SK-N-SH (cell line): ENCODE data around the gene TMEM163. TPM values are rescaled to one million over a fixed set of nuclear protein-coding genes. Genes with fewer than 3 reads are reported as not detected.

Experiments
- CTCF ChIA-PET: fragments of 300-600, 350-600 bp; formaldehyde crosslinking; extraction: SDS; loops from one replicate; lab custom pipeline; 2021; lab: Yijun Ruan, JAX
- POLR2A ChIA-PET: fragments of 350-600 bp; sonication (Branson Sonifier 250); formaldehyde crosslinking; extraction: SDS; loops from one replicate; lab custom pipeline; 2020; ENCODE audit warnings: antibody characterized with exemption, inconsistent platforms; lab: Yijun Ruan, JAX
- DNase-seq: peaks from one replicate; pipeline ENCODE4 v3.0.0; 2012
- H2AFZ ChIP-seq: fragments of 200-600 bp; sonication (generic); 2 replicates; pipeline ENCODE4 v1.8.1; 2016; ENCODE audit warnings: antibody characterized with exemption, mild to moderate bottlenecking, low read depth
- H3F3A ChIP-seq: fragments of 200-600 bp; sonication (generic); replicated peaks from 2 replicates; pipeline ENCODE3; 2016; ENCODE audit warnings: antibody characterized with exemption, mild to moderate bottlenecking; ENCODE audit not compliant: insufficient read depth
- H3K27ac ChIP-seq, 2 experiments: fragments of 200-500 bp in 1 of 2; fragments of 200-600 bp in 1 of 2; sonication (Bioruptor generic) in 1 of 2; sonication (generic), shearing (Covaris generic) in 1 of 2; 2 replicates each; pipeline versions ENCODE4 v1.5.1 to v1.6.1; 2014 to 2016; ENCODE audit warnings: low read depth in 2 of 2, inconsistent platforms in 1 of 2, low read length in 1 of 2, mild to moderate bottlenecking in 1 of 2, mixed read lengths in 1 of 2
- H3K27me3 ChIP-seq: fragments of 200-600 bp; sonication (generic), shearing (Covaris generic); 2 replicates; pipeline ENCODE4 v1.6.1; 2016; ENCODE audit warnings: mixed run types; ENCODE audit not compliant: insufficient read depth
- H3K36me3 ChIP-seq, 2 experiments: fragments of 200-500 bp in 1 of 2; fragments of 200-600 bp in 1 of 2; sonication (Bioruptor generic) in 1 of 2; sonication (generic) in 1 of 2; replicated peaks in 1 of 2; 2 replicates each; pipeline versions ENCODE3 to v1.5.1; 2014 to 2016; ENCODE audit warnings: low read length in 1 of 2, mild to moderate bottlenecking in 1 of 2; ENCODE audit not compliant: insufficient read depth in 2 of 2, control insufficient read depth in 1 of 2
- H3K4me1 ChIP-seq, 2 experiments: fragments of 200-500 bp in 1 of 2; fragments of 200-600 bp in 1 of 2; sonication (Bioruptor generic) in 1 of 2; sonication (generic), shearing (Covaris generic) in 1 of 2; 2 replicates each; pipeline versions ENCODE4 v1.5.1 to v1.6.1; 2014 to 2016; ENCODE audit warnings: low read depth in 1 of 2, low read length in 1 of 2, mixed run types in 1 of 2; ENCODE audit not compliant: insufficient read depth in 2 of 2, control insufficient read depth in 1 of 2
- H3K4me2 ChIP-seq: fragments of 200-600 bp; sonication (generic), shearing (Covaris generic); 2 replicates; pipeline ENCODE4 v1.6.1; 2017; ENCODE audit warnings: mixed run types
- H3K4me3 ChIP-seq, 2 experiments: fragments of 200-500 bp in 1 of 2; fragments of 200-600 bp in 1 of 2; sonication (Bioruptor generic) in 1 of 2; sonication (generic), shearing (Covaris generic) in 1 of 2; 2 replicates each; pipeline versions ENCODE4 v1.5.1 to v1.8.1; 2014 to 2016; ENCODE audit warnings: low read depth in 2 of 2, inconsistent platforms in 1 of 2, low read length in 1 of 2, mild to moderate bottlenecking in 1 of 2, mixed read lengths in 1 of 2, moderate library complexity in 1 of 2
- H3K79me2 ChIP-seq: fragments of 200-600 bp; sonication (generic); 2 replicates; pipeline ENCODE4 v1.8.1; 2017; ENCODE audit warnings: mild to moderate bottlenecking; ENCODE audit not compliant: insufficient read depth
- H3K9ac ChIP-seq: fragments of 200-600 bp; sonication (generic); 2 replicates; pipeline ENCODE4 v1.6.1; 2017; ENCODE audit warnings: mixed run types
- H3K9me2 ChIP-seq: fragments of 200-600 bp; sonication (generic); 2 replicates; pipeline ENCODE4 v1.6.1; 2017; ENCODE audit warnings: mixed run types
- H3K9me3 ChIP-seq: fragments of 200-600 bp; sonication (generic); 2 replicates; pipeline ENCODE4 v1.6.1; 2017; ENCODE audit warnings: mixed run types, mild to moderate bottlenecking, moderate library complexity
- H4K20me1 ChIP-seq: fragments of 200-600 bp; sonication (generic); 2 replicates; pipeline ENCODE4 v1.6.1; 2017; ENCODE audit warnings: mild to moderate bottlenecking, mixed run types; ENCODE audit not compliant: insufficient read depth
- EP300 ChIP-seq, 2 experiments: IDR thresholded peaks; 2 replicates each; pipeline versions ENCODE4 v1.4.0 to v1.6.1; 2012; ENCODE audit warnings: borderline replicate concordance in 1 of 2, low read depth in 1 of 2, low read length in 1 of 2
- EZH2phosphoT487 ChIP-seq: fragments of 200-600 bp; sonication (generic); IDR thresholded peaks from 2 replicates; pipeline ENCODE4 v1.6.1; 2017; ENCODE audit warnings: low read depth, mixed run types, mild to moderate bottlenecking, antibody characterized with exemption, moderate library complexity, borderline replicate concordance
- FOSL2 ChIP-seq: IDR thresholded peaks from 2 replicates; pipeline ENCODE4 v1.4.0; 2012; ENCODE audit warnings: low read depth, mild to moderate bottlenecking, moderate library complexity, borderline replicate concordance
- FOXJ3 ChIP-seq: sonication (generic); formaldehyde crosslinking; IDR thresholded peaks from 2 replicates; pipeline ENCODE4 v1.5.1; 2020; ENCODE audit warnings: mild to moderate bottlenecking, missing genetic modification reagents
- FOXM1 ChIP-seq: IDR thresholded peaks from 2 replicates; pipeline ENCODE4 v1.4.0; 2012; ENCODE audit warnings: low read depth, mild to moderate bottlenecking
- GABPA ChIP-seq: IDR thresholded peaks from 2 replicates; pipeline ENCODE4 v1.4.0; 2012; ENCODE audit warnings: low read depth, mild to moderate bottlenecking
- GATA2 ChIP-seq: sonication (generic); formaldehyde crosslinking; IDR thresholded peaks from 2 replicates; pipeline ENCODE4 v1.5.0; 2020; ENCODE audit warnings: mild to moderate bottlenecking, missing genetic modification reagents
- IRF3 ChIP-seq: fragments of 150-350 bp; IDR thresholded peaks from 2 replicates; pipeline ENCODE4 v1.6.1; 2016; ENCODE audit warnings: mild to moderate bottlenecking, low read depth, low read length
- MAX ChIP-seq: IDR thresholded peaks from 2 replicates; pipeline ENCODE4 v1.4.0; 2012; ENCODE audit warnings: low read depth
- MXI1 ChIP-seq: IDR thresholded peaks from 2 replicates; pipeline ENCODE4 v1.6.1; 2012; ENCODE audit warnings: mild to moderate bottlenecking, low read depth, low read length, improper control_type of control experiment
- NRF1 ChIP-seq: IDR thresholded peaks from 2 replicates; pipeline ENCODE4 v1.6.1; 2012; ENCODE audit warnings: low read depth, mild to moderate bottlenecking, low read length
- POLR2AphosphoS5 ChIP-seq: IDR thresholded peaks from 2 replicates; pipeline ENCODE4 v1.6.1; 2012; ENCODE audit warnings: low read depth, low read length
- RCOR1 ChIP-seq: fragments of 150-350 bp; IDR thresholded peaks from 2 replicates; pipeline ENCODE4 v1.6.1; 2017; ENCODE audit warnings: antibody characterized with exemption, low read length
- RFX5 ChIP-seq: IDR thresholded peaks from 2 replicates; pipeline ENCODE4 v1.6.1; 2012; ENCODE audit warnings: mild to moderate bottlenecking, improper control_type of control experiment, low read length
- RXRA ChIP-seq: IDR thresholded peaks from 2 replicates; pipeline ENCODE4 v1.4.0; 2012; ENCODE audit warnings: low read depth, mild to moderate bottlenecking, borderline replicate concordance
- SIN3A ChIP-seq: IDR thresholded peaks from 2 replicates; pipeline ENCODE4 v1.6.1; 2012; ENCODE audit warnings: low read depth, mild to moderate bottlenecking, low read length, moderate library complexity, borderline replicate concordance
- SMC3 ChIP-seq: IDR thresholded peaks from 2 replicates; pipeline ENCODE4 v1.6.1; 2012; ENCODE audit warnings: low read depth, low read length, improper control_type of control experiment
- TAF1 ChIP-seq: IDR thresholded peaks from 2 replicates; pipeline ENCODE4 v1.6.1; 2012; ENCODE audit warnings: low read depth, mild to moderate bottlenecking, low read length, moderate library complexity, borderline replicate concordance
- TEAD4 ChIP-seq: IDR thresholded peaks from 2 replicates; pipeline ENCODE4 v1.4.0; 2012; ENCODE audit warnings: mild to moderate bottlenecking, borderline replicate concordance; ENCODE audit not compliant: insufficient read depth
- USF2 ChIP-seq: fragments of 150-350 bp; IDR thresholded peaks from 2 replicates; pipeline ENCODE4 v1.6.1; 2017; ENCODE audit warnings: antibody characterized with exemption, low read length, low read depth, borderline replicate concordance
- WGBS: methylation state at CpG from one replicate; pipeline ENCODE4 v1.1.6; 2017; ENCODE audit warnings: low lambda C conversion rate; 5-methylcytosine and 5-hydroxymethylcytosine counted together
- polyA plus RNA-seq, 3 experiments: library from polyadenylated mRNA; depleted of rRNA; stranded (reverse); fragments of >200 nt; gene quantifications; 2 replicates each; pipeline ENCODE4 v1.2.3, GENCODE V29; 2012

Gene TMEM163
- polyA plus RNA-seq, 1 of the 3 experiments (the other 2 are of a cell fraction) = not detected

- H3K4me3 ChIP-seq = no peak overlapping the region
- H3K4me2 ChIP-seq = no peak overlapping the region
- peaks cover 0 to 2% of the 10 kb centered on the region in 2 experiments; a peak in 1 of 4 replicates for H3K4me1 ChIP-seq
- H3K9me2 ChIP-seq = no peaks in the 10 kb centered on the region
- no peaks in the 10 kb centered on the region for H3K9me3 ChIP-seq
- no peaks in the 10 kb centered on the region for H3K79me2 ChIP-seq
- no peak for DNase-seq
- 7% methylated on average over 2 of the region's 2 CpGs for WGBS
- H4K20me1 ChIP-seq = no peaks in the 10 kb centered on the region
- H3K9ac ChIP-seq = no peak overlapping the region
- no peaks in the 10 kb centered on the region for H3K36me3 ChIP-seq
- ChIA-PET CTCF (interaction anchor here (0.7 kb wide), 1 partner anchor 139 kb away, joined by 3 read pairs; no protein-coding TSS in a partner anchor), POLR2A (no interaction called here)
- no peaks in the 10 kb centered on the region for H3K27me3 ChIP-seq
- TF ChIP-seq SMC3 (no peak), FOXM1 (no peak), TEAD4 (no peak), IRF3 (no peak), GATA2 (CRISPR knock-in tag) (no peak), EZH2phosphoT487 (no peak), USF2 (no peak), TAF1 (no peak), FOSL2 (no peak), MXI1 (no peak), NRF1 (no peak), FOXJ3 (CRISPR knock-in tag) (no peak), RCOR1 (no peak), RFX5 (no peak)
- no peak overlapping the region for H3K27ac ChIP-seq
- no peaks in the 10 kb centered on the region for H3F3A ChIP-seq
- H2AFZ ChIP-seq = no peak overlapping the region
Observed at GRCh38 chr2:134600208-134600607, 118.6 kb downstream of the TMEM163 start.

- Histone ChIP-seq H3K27ac (no peak overlapping the region), H3K9me2 (no peaks in the 10 kb centered on the region), H2AFZ (no peak overlapping the region), H3K4me1 (peaks cover 0 to 2% of the 10 kb centered on the region in 2 experiments; a peak in 1 of 4 replicates), H3K36me3 (no peaks in the 10 kb centered on the region), H4K20me1 (no peaks in the 10 kb centered on the region), H3K9ac (no peak overlapping the region), H3K9me3 (no peaks in the 10 kb centered on the region), H3K4me3 (no peak overlapping the region), H3F3A (no peaks in the 10 kb centered on the region), H3K27me3 (no peaks in the 10 kb centered on the region), H3K79me2 (no peaks in the 10 kb centered on the region), H3K4me2 (no peak overlapping the region)
- CTCF ChIA-PET = no interaction called here
- POLR2A ChIA-PET = interaction anchor here (0.6 kb wide), 1 partner anchor 560 kb away, joined by 4 read pairs; no protein-coding TSS in a partner anchor
- TF ChIP-seq NRF1 (no peak), SIN3A (no peak), GATA2 (CRISPR knock-in tag) (no peak), RXRA (no peak), TAF1 (no peak), POLR2AphosphoS5 (no peak), EP300 (IDR thresholded peaks at IDR 0.05; ENCODE audit: borderline replicate concordance in 1 of 2, low read depth in 1 of 2, low read length in 1 of 2) (no peak), TEAD4 (no peak), MAX (no peak), RFX5 (no peak), RCOR1 (no peak), GABPA (no peak)
- 36% methylated on average over 3 of the region's 3 CpGs for WGBS
- no peak for DNase-seq
Observed at GRCh38 chr2:134599236-134599635, 119.6 kb downstream of the TMEM163 start.
